B cell (primary cell): Measurements from ENCODE around the gene TNNI3K. TPM values are rescaled to one million over a fixed set of nuclear protein-coding genes. Genes with fewer than 3 reads are reported as not detected.

Experiments
- ATAC-seq: fragments of 200-7000 bp; cut with Tn5 transposase; one replicate; pipeline ENCODE4 v1.10.0; 2021; ENCODE audit warnings: low read depth, mild to moderate bottlenecking, moderate number of reproducible peaks, moderate library complexity
- CTCF ChIA-PET: fragments of 350-600 bp; sonication (Branson Sonifier 250); formaldehyde crosslinking; loops from one replicate; lab custom pipeline; 2021; ENCODE audit warnings: antibody characterized with exemption, inconsistent platforms; lab: Charles Lee
- POLR2A ChIA-PET: fragments of 350-600 bp; sonication (Branson Sonifier 250); formaldehyde crosslinking; loops from one replicate; lab custom pipeline; 2021; ENCODE audit warnings: antibody characterized with exemption; lab: Charles Lee
- DNase-seq: peaks from one replicate; pipeline ENCODE4 v3.0.0; 2013
- H2AFZ ChIP-seq: 2 replicates; pipeline ENCODE4 v1.6.1; 2012; ENCODE audit warnings: mild to moderate bottlenecking, low read depth, low read length; ENCODE audit not compliant: insufficient read depth, poor library complexity, severe bottlenecking
- H3K27ac ChIP-seq, 2 donors: 1 replicate in 1 of 2; 2 replicates in 1 of 2; pipeline ENCODE4 v1.5.1; 2012 to 2013; ENCODE audit warnings: low read length in 2 of 2, mild to moderate bottlenecking in 2 of 2, moderate library complexity in 1 of 2
- H3K27me3 ChIP-seq, 4 experiments: fragments of 200-600 bp in 1 of 4; sonication (generic) in 1 of 4; replicated peaks in 1 of 4; 1 replicate in 2 of 4; 2 replicates in 2 of 4; pipeline versions ENCODE4 v1.6.1 to v1.7.0; 2013 to 2016; ENCODE audit warnings: low read length in 3 of 4, mild to moderate bottlenecking in 2 of 4, mixed read lengths in 1 of 4, moderate library complexity in 1 of 4; ENCODE audit not compliant: insufficient read depth in 4 of 4, control insufficient read depth in 3 of 4; ENCODE audit errors: control extremely low read depth in 1 of 4
- H3K36me3 ChIP-seq, 2 experiments: replicated peaks in 1 of 2; 1 replicate in 1 of 2; 2 replicates in 1 of 2; pipeline versions ENCODE4 v1.6.1 to v1.7.1; 2013; ENCODE audit warnings: low read length in 1 of 2; ENCODE audit not compliant: insufficient read depth in 2 of 2, control insufficient read depth in 1 of 2; ENCODE audit errors: control extremely low read depth in 1 of 2, extremely low read depth in 1 of 2
- H3K4me1 ChIP-seq, 2 donors: fragments of 200-600 bp in 1 of 2; sonication (generic) in 1 of 2; 1 replicate in 1 of 2; 2 replicates in 1 of 2; pipeline versions ENCODE4 v1.5.1 to v1.6.1; 2013 to 2017; ENCODE audit warnings: low read length in 2 of 2; ENCODE audit not compliant: control insufficient read depth in 2 of 2, insufficient read depth in 2 of 2
- H3K4me2 ChIP-seq: replicated peaks from 2 replicates; pipeline ENCODE3; 2012; ENCODE audit warnings: mild to moderate bottlenecking, low read depth, low read length; ENCODE audit not compliant: poor library complexity, severe bottlenecking
- H3K4me3 ChIP-seq, 5 experiments: fragments of 200-600 bp in 1 of 5; sonication (generic) in 1 of 5; 1 replicate in 3 of 5; 2 replicates in 2 of 5; pipeline versions ENCODE4 v1.5.1 to v1.7.0; 2011 to 2016; ENCODE audit warnings: low read length in 4 of 5, mild to moderate bottlenecking in 4 of 5, low read depth in 2 of 5, control low read depth in 1 of 5, moderate library complexity in 1 of 5; ENCODE audit not compliant: insufficient read depth in 1 of 5; ENCODE audit errors: control extremely low read depth in 1 of 5, extremely low read depth in 1 of 5
- H3K79me2 ChIP-seq: fragments of 200-600 bp; sonication (generic); one replicate; pipeline ENCODE4 v1.6.0; 2016; ENCODE audit warnings: low read length; ENCODE audit not compliant: control insufficient read depth, insufficient read depth
- H3K9ac ChIP-seq: fragments of 200-600 bp; sonication (generic); 2 replicates; pipeline ENCODE4 v1.6.1; 2017; ENCODE audit warnings: mild to moderate bottlenecking, low read length, moderate library complexity
- H3K9me3 ChIP-seq, 3 donors: one replicate each; pipeline versions ENCODE4 v1.6.1 to v1.7.1; 2013; ENCODE audit warnings: low read length in 2 of 3; ENCODE audit not compliant: control insufficient read depth in 2 of 3, insufficient read depth in 1 of 3; ENCODE audit errors: control extremely low read depth in 1 of 3
- H4K20me1 ChIP-seq: 2 replicates; pipeline ENCODE4 v1.6.0; 2012; ENCODE audit warnings: mild to moderate bottlenecking, low read length; ENCODE audit not compliant: insufficient read depth, control insufficient read depth, poor library complexity, severe bottlenecking
- H3K27ac Mint-ChIP-seq: one replicate; pipeline ENCODE4 v1.8.0; 2021; ENCODE audit warnings: mixed read lengths
- H3K27me3 Mint-ChIP-seq: one replicate; pipeline ENCODE4 v1.8.0; 2021; ENCODE audit warnings: mixed read lengths
- H3K4me1 Mint-ChIP-seq: one replicate; pipeline ENCODE4 v1.8.0; 2021; ENCODE audit warnings: mixed read lengths
- H3K4me3 Mint-ChIP-seq: one replicate; pipeline ENCODE4 v1.8.0; 2021; ENCODE audit warnings: mixed read lengths
- H3K9me3 Mint-ChIP-seq: one replicate; pipeline ENCODE4 v1.8.0; 2022; ENCODE audit warnings: mixed read lengths; ENCODE audit not compliant: insufficient read depth
- CTCF ChIP-seq: fragments of 200-600 bp; IDR thresholded peaks from one replicate; pipeline ENCODE4 v1.8.0; 2022; ENCODE audit warnings: antibody characterized with exemption, mild to moderate bottlenecking
- EZH2 ChIP-seq: IDR thresholded peaks from 2 replicates; pipeline ENCODE4 v1.6.1; 2012; ENCODE audit warnings: borderline replicate concordance, low read depth, mild to moderate bottlenecking, moderate library complexity, low read length; ENCODE audit not compliant: insufficient read depth, poor library complexity, severe bottlenecking
- WGBS: methylation state at CpG from one replicate; pipeline ENCODE4 v1.1.5; 2013; ENCODE audit warnings: missing lambda C conversion rate; ENCODE audit not compliant: insufficient coverage; 5-methylcytosine and 5-hydroxymethylcytosine counted together
- intact Hi-C: fragments of 100-400 bp; cut with micrococcal nuclease; formaldehyde crosslinking; loops from one replicate; pipeline ENCODE4 v1.10.0; 2022
- polyA plus RNA-seq: library from polyadenylated mRNA; depleted of rRNA; stranded (reverse); fragments of >200 nt; gene quantifications from 2 replicates; pipeline ENCODE4 v1.2.3, GENCODE V29; 2012
- total RNA-seq, 2 donors: library from RNA; stranded (reverse); fragments of 120-200 nt in 1 of 2; gene quantifications; 1 replicate in 1 of 2; 2 replicates in 1 of 2; pipeline versions ENCODE4 v1.2.3 to v1.2.4, GENCODE V29; 2013 to 2022

The TNNI3K gene
- total and polyA plus RNA-seq, 2 donors (not counting 1 experiment from before 2014, with no cell fraction given), result 0.52 to 3.1 TPM

GRCh38 chr1:74237035-74237434, 1.8 kb downstream of the TNNI3K start:
- Mint-ChIP-seq H3K27me3 (no peaks in the 10 kb centered on the region), H3K4me3 (no peak overlapping the region), H3K9me3 (no peaks in the 10 kb centered on the region), H3K4me1 (no peaks in the 10 kb centered on the region), H3K27ac (no peak overlapping the region)
- H3K27me3 ChIP-seq, result no peaks in the 10 kb centered on the region
- H3K9me3 ChIP-seq, result no peaks in the 10 kb centered on the region
- no peak overlapping the region for H3K4me2 ChIP-seq
- no peak overlapping the region for H3K27ac ChIP-seq
- ChIA-PET POLR2A (no interaction called here), CTCF (no interaction called here)
- no peak overlapping the region for H3K4me3 ChIP-seq
- ATAC-seq (no peak), DNase-seq (no peak)
- no peak overlapping the region for H3K9ac ChIP-seq
- H2AFZ ChIP-seq, result no peak overlapping the region
- H3K79me2 ChIP-seq, result no peaks in the 10 kb centered on the region
- no peaks in the 10 kb centered on the region for H4K20me1 ChIP-seq
- intact Hi-C loops, result no loop called here
- no peaks in the 10 kb centered on the region for H3K4me1 ChIP-seq
- no CpG with 5 or more reads among the region's 1 CpG for WGBS
- no peaks in the 10 kb centered on the region for H3K36me3 ChIP-seq
- TF ChIP-seq CTCF (no peak), EZH2 (no peak)

- ChIA-PET CTCF (no interaction called here), POLR2A (no interaction called here)
- Mint-ChIP-seq H3K4me1 (no peaks in the 10 kb centered on the region), H3K27me3 (no peaks in the 10 kb centered on the region), H3K27ac (no peak overlapping the region), H3K9me3 (no peaks in the 10 kb centered on the region), H3K4me3 (no peak overlapping the region)
- H3K4me1 ChIP-seq, result no peaks in the 10 kb centered on the region
- H3K9me3 ChIP-seq, result no peaks in the 10 kb centered on the region
- no peak overlapping the region for H3K4me3 ChIP-seq
- no peak overlapping the region for H3K27ac ChIP-seq
- TF ChIP-seq CTCF (no peak), EZH2 (no peak)
- intact Hi-C loops, result no loop called here
- no CpG with 5 or more reads among the region's 4 CpGs for WGBS
- H3K27me3 ChIP-seq, result no peaks in the 10 kb centered on the region
- H3K36me3 ChIP-seq, result no peaks in the 10 kb centered on the region
- H3K79me2 ChIP-seq, result no peaks in the 10 kb centered on the region
- no peak overlapping the region for H3K4me2 ChIP-seq
- no peak overlapping the region for H2AFZ ChIP-seq
- DNase-seq, result no peak
- no peak for ATAC-seq
- no peaks in the 10 kb centered on the region for H4K20me1 ChIP-seq
- no peak overlapping the region for H3K9ac ChIP-seq
These were observed 2.6 kb downstream of the TNNI3K start for GRCh38 chr1:74237787-74238186.
